AG04450 (cell line): ENCODE results near the gene PRDX1. TPM values are rescaled to one million over a fixed set of nuclear protein-coding genes. Genes with fewer than 3 reads are reported as not detected.

ENCODE experiments used
- CTCF ChIA-PET: fragments of 300-600, 350-600 bp; formaldehyde crosslinking; extraction: SDS; loops from one replicate; lab custom pipeline; 2022; ENCODE audit warnings: antibody characterized with exemption, inconsistent platforms; lab: Charles Lee
- POLR2A ChIA-PET: fragments of 350-600 bp; formaldehyde crosslinking; extraction: SDS; loops from one replicate; lab custom pipeline; 2021; ENCODE audit warnings: antibody characterized with exemption, inconsistent platforms; lab: Yijun Ruan, JAX
- DNase-seq: peaks from one replicate; pipeline ENCODE4 v3.0.0-alpha.2; 2011; ENCODE audit warnings: low read depth, low spot score
- H3K27ac ChIP-seq: one replicate; pipeline ENCODE4 v1.5.1; 2012; ENCODE audit warnings: low read depth, low read length, control low read depth
- H3K27me3 ChIP-seq: one replicate; pipeline ENCODE4 v1.6.0; 2012; ENCODE audit warnings: low read length; ENCODE audit not compliant: control insufficient read depth, insufficient read depth
- H3K4me3 ChIP-seq: 2 replicates; pipeline ENCODE4 v1.5.1; 2011; ENCODE audit warnings: mild to moderate bottlenecking, low read depth, low read length, control low read depth
- H3K9me3 ChIP-seq: 2 replicates; pipeline ENCODE4 v1.5.1; 2012; ENCODE audit warnings: low read length; ENCODE audit not compliant: control insufficient read depth, insufficient read depth
- CTCF ChIP-seq: IDR thresholded peaks from 2 replicates; pipeline ENCODE4 v1.5.1; 2011; ENCODE audit warnings: low read depth, low read length, control low read depth, inconsistent platforms
- polyA plus RNA-seq: library from polyadenylated mRNA; depleted of rRNA; stranded (reverse); fragments of >200 nt; gene quantifications from 2 replicates; pipeline ENCODE4 v1.2.3, GENCODE V29; 2011

PRDX1 gene
- polyA plus RNA-seq, 1 experiment, result 1,110 TPM

DNA sequence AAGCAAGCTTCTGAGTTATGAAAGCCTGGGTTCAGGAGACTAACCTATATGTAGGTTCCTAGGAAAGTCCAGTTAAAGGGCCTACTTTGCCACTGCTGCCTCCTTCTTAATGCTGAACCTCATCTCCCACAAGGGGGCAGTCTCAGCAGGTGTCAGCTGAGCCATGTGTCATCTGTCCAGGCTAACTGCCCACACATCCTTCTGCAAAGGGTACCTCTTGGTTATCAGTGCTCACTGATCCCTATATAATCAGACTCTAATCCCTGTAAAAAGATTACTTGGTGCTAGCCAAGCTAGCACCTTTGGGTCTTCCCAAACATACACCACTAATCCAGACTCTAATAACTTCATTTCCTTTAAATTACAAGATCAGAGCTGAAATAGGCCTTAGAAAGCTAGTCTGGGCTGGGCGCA is 9.0 kb downstream of the PRDX1 start:
- TF ChIP-seq CTCF, result peak; percentile 72
- Histone ChIP-seq H3K27ac (peak overlapping the region; percentile 3), H3K27me3 (no peaks in the 10 kb centered on the region), H3K4me3 (no peak overlapping the region), H3K9me3 (no peaks in the 10 kb centered on the region)
- DNase-seq, result no peak
- CTCF ChIA-PET, result interaction anchor here (0.6 to 4.2 kb wide), 11 partner anchors 9 to 164 kb away, joined by 3 to 49 read pairs (median 6); partner anchors contain the start of genes CCDC163, MMACHC and PRDX1
- POLR2A ChIA-PET, result interaction anchor here (0.6 to 2.9 kb wide), 4 partner anchors 9 to 70 kb away, joined by 3 to 36 read pairs (median 6); partner anchors contain the start of genes CCDC163, MMACHC and PRDX1

- TF ChIP-seq CTCF, result no peak
- H3K4me3 ChIP-seq, result no peak overlapping the region
- H3K9me3 ChIP-seq, result no peaks in the 10 kb centered on the region
- ChIA-PET CTCF (interaction anchor here (0.6 to 4.2 kb wide), 7 partner anchors 10 to 151 kb away, joined by 3 to 49 read pairs (median 6); partner anchors contain the start of genes CCDC163, MMACHC and PRDX1), POLR2A (interaction anchor here (0.7 to 2.9 kb wide), 2 partner anchors 10 to 14 kb away, joined by 7 to 36 read pairs; partner anchors contain the start of gene PRDX1)
- no peaks in the 10 kb centered on the region for H3K27me3 ChIP-seq
- DNase-seq, result no peak
- no peak overlapping the region for H3K27ac ChIP-seq
These were observed 10.6 kb downstream of the PRDX1 start for GRCh38 chr1:45510972-45511527.

- no peak for DNase-seq
- ChIA-PET CTCF (interaction anchor here (1.0 to 4.2 kb wide), 4 partner anchors 9 to 150 kb away, joined by 3 to 49 read pairs (median 14); partner anchors contain the start of genes CCDC163, MMACHC and PRDX1), POLR2A (interaction anchor here (0.7 to 4.3 kb wide), 2 partner anchors 11 to 182 kb away, joined by 4 to 27 read pairs; partner anchors contain the start of gene PRDX1)
- H3K9me3 ChIP-seq, result no peaks in the 10 kb centered on the region
- H3K4me3 ChIP-seq, result no peak overlapping the region
- H3K27me3 ChIP-seq, result no peaks in the 10 kb centered on the region
- H3K27ac ChIP-seq, result no peak overlapping the region
- TF ChIP-seq CTCF, result no peak
These were observed 11.4 kb downstream of the PRDX1 start for GRCh38 chr1:45510036-45510971.

GRCh38 chr1:45508295-45509151 is 13.2 kb downstream of the PRDX1 start:
- DNase-seq, result no peak
- Histone ChIP-seq H3K9me3 (no peaks in the 10 kb centered on the region), H3K27ac (peak overlapping the region; percentile 21), H3K4me3 (no peak overlapping the region), H3K27me3 (no peaks in the 10 kb centered on the region)
- ChIA-PET CTCF (no interaction called here), POLR2A (interaction anchor here (0.6 to 4.3 kb wide), 3 partner anchors 9 to 70 kb away, joined by 3 to 27 read pairs (median 5); partner anchors contain the start of genes CCDC163, MMACHC and PRDX1)
- TF ChIP-seq CTCF, result peak; percentile 41
